Measurements from ENCODE around the gene KRTAP10-2. TPM values are rescaled to one million over a fixed set of nuclear protein-coding genes. Genes with fewer than 3 reads are reported as not detected.
"Not testable (repeated sequence)": the region's sequence is repeated elsewhere in the genome, so short reads cannot be mapped to it uniquely, and the experiment has no call there.

The KRTAP10-2 gene
- not detected for total RNA-seq

GRCh38 chr21:44551340-44551961, at the start of gene KRTAP10-2:
TSS of gene KRTAP10-2 (minus strand) at chr21:44551505. CDS start at chr21:44551458, 47 bp downstream.
- DNase-seq: no peak

GRCh38 chr21:44601091-44601490, 49.8 kb upstream of the KRTAP10-2 start:
- not testable (repeated sequence) for DNase-seq

- DNase-seq: not testable (repeated sequence)
Observed at GRCh38 chr21:44600118-44600978, 49.0 kb upstream of the KRTAP10-2 start, which contains the start of gene KRTAP10-7. TSS of gene KRTAP10-7 (plus strand) at chr21:44600597. CDS start at chr21:44600622, 25 bp downstream.

- DNase-seq: no peak
Observed at GRCh38 chr21:44599264-44600029, 48.1 kb upstream of the KRTAP10-2 start.

- no peak for DNase-seq
Observed at GRCh38 chr21:44598061-44598460, 46.8 kb upstream of the KRTAP10-2 start.

- no peak for DNase-seq
Observed at GRCh38 chr21:44596068-44596725, 44.9 kb upstream of the KRTAP10-2 start.

- DNase-seq: no peak
Observed at GRCh38 chr21:44595524-44595923, 44.2 kb upstream of the KRTAP10-2 start.

GRCh38 chr21:44594406-44594916, 43.2 kb upstream of the KRTAP10-2 start:
- no peak for DNase-seq

- no peak for DNase-seq
Observed at GRCh38 chr21:44593598-44594405, 42.5 kb upstream of the KRTAP10-2 start.

GRCh38 chr21:44592446-44593311, 41.4 kb upstream of the KRTAP10-2 start, which contains the start of gene KRTAP10-6:
TSS of gene KRTAP10-6 (minus strand) at chr21:44592505. CDS start at chr21:44592484, 21 bp downstream.
- DNase-seq: no peak

GRCh38 chr21:44591801-44592130, 40.5 kb upstream of the KRTAP10-2 start:
- not testable (repeated sequence) for DNase-seq

GRCh38 chr21:44590897-44591800, 39.8 kb upstream of the KRTAP10-2 start:
- not testable (repeated sequence) for DNase-seq

- DNase-seq: no peak
Observed at GRCh38 chr21:44590311-44590721, 39.0 kb upstream of the KRTAP10-2 start.

GRCh38 chr21:44589586-44590305, 38.4 kb upstream of the KRTAP10-2 start:
- DNase-seq: no peak

- no peak for DNase-seq
Observed at GRCh38 chr21:44589094-44589493, 37.8 kb upstream of the KRTAP10-2 start.

GRCh38 chr21:44585892-44586291, 34.6 kb upstream of the KRTAP10-2 start:
- DNase-seq: no peak

GRCh38 chr21:44583800-44584147, 32.5 kb upstream of the KRTAP10-2 start:
- DNase-seq: no peak

- DNase-seq: no peak
Observed at GRCh38 chr21:44583089-44583799, 31.9 kb upstream of the KRTAP10-2 start.

Measured in effector CD4-positive, alpha-beta T cell (primary cell).